ENCODE data around the gene GABRR3.

Gene GABRR3

DNA sequence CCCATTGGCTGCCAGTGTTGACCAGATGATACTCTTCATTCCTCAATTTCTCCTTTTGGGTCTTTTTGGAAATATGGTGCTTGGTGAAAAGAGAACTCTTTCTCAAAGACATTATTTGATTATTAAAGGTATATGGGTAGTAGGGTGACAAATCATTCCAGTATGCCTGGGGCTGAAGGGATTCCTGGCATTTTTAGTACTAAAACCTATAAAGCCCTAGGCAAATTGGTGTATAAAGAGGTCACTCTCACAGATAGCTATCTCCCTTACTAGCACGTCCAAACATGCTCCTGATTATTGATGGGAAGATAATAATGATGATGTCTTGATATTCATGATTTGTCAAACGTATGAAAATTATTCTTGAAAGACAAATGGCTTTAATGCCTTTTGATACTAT is 1.1 kb downstream of the GABRR3 start:
- Histone ChIP-seq H3K36me3 (replicated peaks) (no peaks in the 10 kb centered on the region), H3K4me3 (no peak overlapping the region), H3K27me3 (ENCODE audit: low read depth) (peaks cover 3% of the 10 kb centered on the region; the same call in 1 of the 2 replicates), H3K4me1 (peaks cover 46% of the 10 kb centered on the region), H3K9me3 (no peaks in the 10 kb centered on the region)
- no peak for DNase-seq (ENCODE audit: low spot score in 2 of 2)
- in situ Hi-C loops (cut with MboI; ENCODE audit: low sequenced_read_pairs): no loop called here

DNA sequence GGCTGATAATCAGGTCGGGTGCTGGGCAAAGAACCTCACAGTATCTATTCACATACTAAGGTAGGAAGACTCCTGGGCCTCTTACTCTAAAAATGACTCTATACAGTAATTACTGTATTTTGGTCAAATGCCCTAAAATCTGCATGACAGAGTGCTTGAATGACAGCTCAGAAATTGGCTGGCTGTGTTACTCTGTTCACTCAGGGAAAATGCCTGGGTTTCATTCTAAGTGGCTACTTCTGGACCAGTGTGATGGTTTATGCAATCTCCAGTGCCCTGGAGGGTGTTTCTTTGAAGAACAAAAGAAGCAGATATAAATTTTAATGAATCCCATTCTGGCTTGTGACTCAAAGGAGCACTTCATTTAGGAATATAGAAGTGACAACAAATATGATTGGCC is 2.2 kb downstream of the GABRR3 start:
- in situ Hi-C loops (cut with MboI; ENCODE audit: low sequenced_read_pairs): no loop called here
- Histone ChIP-seq H3K4me3 (no peak overlapping the region), H3K36me3 (replicated peaks) (no peaks in the 10 kb centered on the region), H3K27me3 (ENCODE audit: low read depth) (no peaks in the 10 kb centered on the region), H3K4me1 (peaks cover 43% of the 10 kb centered on the region), H3K9me3 (no peaks in the 10 kb centered on the region)
- peak; percentile 69 to 91 for DNase-seq (ENCODE audit: low spot score in 2 of 2)

- no peaks in the 10 kb centered on the region for H3K36me3 ChIP-seq (replicated peaks)
- H3K4me1 ChIP-seq: peaks cover 40% of the 10 kb centered on the region
- in situ Hi-C loops (cut with MboI; ENCODE audit: low sequenced_read_pairs): no loop called here
- no peaks in the 10 kb centered on the region for H3K9me3 ChIP-seq
- H3K4me3 ChIP-seq: no peak overlapping the region
- peak; percentile 29 to 80 for DNase-seq (ENCODE audit: low spot score in 2 of 2)
- no peaks in the 10 kb centered on the region for H3K27me3 ChIP-seq (ENCODE audit: low read depth)
Observed at GRCh38 chr3:98032265-98032664, 2.9 kb downstream of the GABRR3 start.

DNA sequence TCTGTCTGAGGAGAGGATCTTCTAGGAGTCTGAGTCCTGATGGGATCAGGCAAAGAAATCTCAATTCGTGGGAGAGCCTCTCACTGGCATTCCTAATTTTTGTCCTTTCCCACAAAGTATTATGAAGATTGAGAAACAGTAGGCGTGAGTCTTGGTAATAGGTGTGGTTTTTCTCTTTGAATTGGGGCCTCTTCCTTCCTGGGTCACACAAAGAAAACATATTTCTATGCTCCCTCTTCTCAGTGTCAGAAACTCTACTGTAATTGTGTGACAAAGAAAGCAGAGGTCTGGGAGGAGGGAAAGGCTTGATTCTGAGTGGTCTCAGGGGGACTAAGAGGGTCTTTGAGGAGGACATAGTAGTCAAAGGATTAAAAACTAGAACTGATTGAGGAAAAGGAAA is 6.0 kb downstream of the GABRR3 start:
- Histone ChIP-seq H3K9me3 (no peaks in the 10 kb centered on the region), H3K4me3 (no peak overlapping the region)
- in situ Hi-C loops (cut with MboI; ENCODE audit: low sequenced_read_pairs): loop anchor here (5.0 kb wide), 1 partner anchor 237 kb away; no protein-coding TSS in a partner anchor

GRCh38 chr3:98027085-98027446 is 8.0 kb downstream of the GABRR3 start:
- no peaks in the 10 kb centered on the region for H3K36me3 ChIP-seq (replicated peaks)
- H3K4me1 ChIP-seq: peaks cover 5% of the 10 kb centered on the region
- H3K4me3 ChIP-seq: no peak overlapping the region
- H3K9me3 ChIP-seq: no peaks in the 10 kb centered on the region
- no peak for DNase-seq (ENCODE audit: low spot score in 2 of 2)
- no peaks in the 10 kb centered on the region for H3K27me3 ChIP-seq (ENCODE audit: low read depth)
- in situ Hi-C loops (cut with MboI; ENCODE audit: low sequenced_read_pairs): loop anchor here (5.0 kb wide), 1 partner anchor 235 kb away; no protein-coding TSS in a partner anchor

More for the DNA sequence above, 6.0 kb downstream of the GABRR3 start:
- Histone ChIP-seq H3K36me3 (replicated peaks) (no peaks in the 10 kb centered on the region), H3K27me3 (ENCODE audit: low read depth) (no peaks in the 10 kb centered on the region), H3K4me1 (peaks cover 21% of the 10 kb centered on the region)
- no peak for DNase-seq (ENCODE audit: low spot score in 2 of 2)

DNA sequence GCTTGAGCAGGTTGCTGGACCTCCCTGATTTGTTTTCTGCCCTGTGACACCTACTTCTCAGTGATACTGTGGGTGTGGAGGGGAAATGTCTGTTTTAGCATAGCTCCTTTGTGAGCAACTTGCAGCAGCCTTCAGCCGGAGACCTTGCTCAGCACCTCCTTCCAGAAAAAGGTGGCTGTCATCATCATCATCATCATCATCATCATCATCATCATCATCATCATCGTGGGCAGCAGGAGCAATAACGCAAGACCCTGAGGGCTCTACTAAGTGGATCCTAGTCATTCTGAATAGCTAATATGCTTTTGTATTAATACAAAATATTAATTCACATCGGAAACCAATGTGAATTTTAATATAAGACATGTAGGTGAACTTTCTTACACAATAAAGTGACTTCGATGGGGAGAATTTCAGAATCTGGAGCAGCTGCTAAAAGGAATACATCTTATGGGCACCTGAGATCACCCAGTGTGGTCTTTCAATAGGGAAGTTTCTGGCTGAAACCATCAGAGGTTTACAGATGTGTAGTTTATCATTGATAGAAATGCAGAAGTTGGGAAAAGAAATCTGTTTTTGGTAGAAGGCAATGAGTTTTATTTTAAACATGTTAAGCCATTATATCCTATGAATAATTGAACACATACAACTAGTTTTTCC is 8.6 kb downstream of the GABRR3 start:
- H3K27me3 ChIP-seq (ENCODE audit: low read depth): no peaks in the 10 kb centered on the region
- no peaks in the 10 kb centered on the region for H3K36me3 ChIP-seq (replicated peaks)
- in situ Hi-C loops (cut with MboI; ENCODE audit: low sequenced_read_pairs): loop anchor here (5.0 kb wide), 1 partner anchor 234 kb away; no protein-coding TSS in a partner anchor
- no peaks in the 10 kb centered on the region for H3K4me1 ChIP-seq
- H3K9me3 ChIP-seq: no peaks in the 10 kb centered on the region
- no peak for DNase-seq (ENCODE audit: low spot score in 2 of 2)
- no peak overlapping the region for H3K4me3 ChIP-seq

- in situ Hi-C loops (cut with MboI; ENCODE audit: low sequenced_read_pairs): loop anchor here (5.0 kb wide), 1 partner anchor 233 kb away; no protein-coding TSS in a partner anchor
- Histone ChIP-seq H3K4me1 (no peaks in the 10 kb centered on the region), H3K27me3 (ENCODE audit: low read depth) (no peaks in the 10 kb centered on the region), H3K36me3 (replicated peaks) (no peaks in the 10 kb centered on the region), H3K9me3 (no peaks in the 10 kb centered on the region), H3K4me3 (no peak overlapping the region)
- DNase-seq (ENCODE audit: low spot score in 2 of 2): no peak
Observed at GRCh38 chr3:98025392-98025945, 9.6 kb downstream of the GABRR3 start.

DNA sequence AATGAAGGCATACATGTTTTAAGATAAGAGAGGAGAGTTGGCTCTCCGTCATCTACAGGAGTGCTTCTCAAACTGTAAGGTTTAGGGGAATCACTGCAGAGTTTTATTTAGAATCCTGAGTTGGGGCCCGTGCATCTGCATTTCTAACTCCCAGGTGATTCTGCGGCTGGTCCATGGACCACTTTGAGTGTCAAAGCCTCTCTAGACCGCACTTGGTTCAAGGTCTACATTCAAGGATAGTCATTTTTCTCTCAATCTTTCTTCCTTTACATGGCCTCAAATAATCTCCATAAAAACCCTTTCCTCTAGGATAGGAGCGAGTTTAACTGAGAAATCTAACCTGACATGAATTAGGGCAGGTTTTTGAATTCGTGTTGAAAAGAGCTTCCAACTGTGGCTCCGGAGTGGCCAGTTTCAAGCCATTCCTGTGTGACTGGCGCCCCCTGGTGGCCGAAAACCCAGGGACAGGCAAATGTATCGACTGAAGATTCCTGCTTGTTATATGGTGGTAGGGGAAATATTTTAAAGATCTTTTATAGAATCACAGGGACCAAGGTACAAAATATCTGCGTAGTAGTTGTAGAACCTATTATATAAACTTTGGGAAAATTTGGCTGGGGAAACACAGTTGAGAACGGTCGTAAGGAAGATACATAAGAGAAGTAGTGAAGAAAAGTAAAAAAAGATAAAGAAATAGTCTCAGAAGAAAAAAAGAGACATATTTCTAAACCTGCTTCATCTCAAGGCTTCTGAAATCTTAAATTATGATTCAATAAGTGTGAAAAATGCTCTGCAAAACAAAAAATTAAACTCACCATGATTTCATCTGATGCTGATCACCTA is 11.9 kb downstream of the GABRR3 start:
- in situ Hi-C loops (cut with MboI; ENCODE audit: low sequenced_read_pairs): no loop called here
- Histone ChIP-seq H3K4me1 (no peaks in the 10 kb centered on the region), H3K27me3 (ENCODE audit: low read depth) (no peaks in the 10 kb centered on the region), H3K4me3 (no peak overlapping the region), H3K36me3 (replicated peaks) (no peaks in the 10 kb centered on the region), H3K9me3 (no peaks in the 10 kb centered on the region)
- DNase-seq (ENCODE audit: low spot score in 2 of 2): peak; percentile 70 to 96

GRCh38 chr3:98021830-98022560 is 13.1 kb downstream of the GABRR3 start:
- DNase-seq (ENCODE audit: low spot score in 2 of 2): peak in 1 of 2 experiments; percentile 15
- no peak overlapping the region for H3K4me3 ChIP-seq
- no peaks in the 10 kb centered on the region for H3K9me3 ChIP-seq
- no peaks in the 10 kb centered on the region for H3K36me3 ChIP-seq (replicated peaks)
- H3K27me3 ChIP-seq (ENCODE audit: low read depth): no peaks in the 10 kb centered on the region
- in situ Hi-C loops (cut with MboI; ENCODE audit: low sequenced_read_pairs): no loop called here
- H3K4me1 ChIP-seq: no peaks in the 10 kb centered on the region

DNA sequence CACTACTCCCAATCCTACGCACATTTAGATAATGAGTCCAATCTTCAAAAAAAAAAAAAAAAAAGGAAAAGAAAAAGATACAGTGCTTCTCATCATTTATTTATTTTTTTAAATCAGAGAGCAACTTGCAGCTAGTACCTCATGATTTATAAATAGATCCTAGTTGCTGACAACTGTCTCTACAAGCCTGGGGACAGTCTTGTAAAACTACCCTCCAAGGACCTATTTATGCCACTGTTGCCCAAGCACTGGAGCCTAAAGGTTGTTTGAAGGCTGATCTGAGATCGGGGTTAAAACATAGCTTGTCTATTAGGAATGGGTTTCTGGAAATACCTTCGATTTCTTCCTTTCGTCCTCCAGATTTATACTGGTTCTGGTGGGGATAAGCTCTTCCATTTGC is 14.7 kb downstream of the GABRR3 start:
- in situ Hi-C loops (cut with MboI; ENCODE audit: low sequenced_read_pairs): no loop called here
- no peaks in the 10 kb centered on the region for H3K36me3 ChIP-seq (replicated peaks)
- no peak for DNase-seq (ENCODE audit: low spot score in 2 of 2)
- H3K4me3 ChIP-seq: no peak overlapping the region
- H3K9me3 ChIP-seq: no peaks in the 10 kb centered on the region
- H3K4me1 ChIP-seq: no peaks in the 10 kb centered on the region
- no peaks in the 10 kb centered on the region for H3K27me3 ChIP-seq (ENCODE audit: low read depth)

GRCh38 chr3:98018301-98018700 is 16.8 kb downstream of the GABRR3 start:
- in situ Hi-C loops (cut with MboI; ENCODE audit: low sequenced_read_pairs): no loop called here
- no peaks in the 10 kb centered on the region for H3K36me3 ChIP-seq (replicated peaks)
- H3K27me3 ChIP-seq (ENCODE audit: low read depth): no peaks in the 10 kb centered on the region
- no peak for DNase-seq (ENCODE audit: low spot score in 2 of 2)
- peaks cover 12% of the 10 kb centered on the region for H3K4me1 ChIP-seq
- H3K4me3 ChIP-seq: no peak overlapping the region
- H3K9me3 ChIP-seq: no peaks in the 10 kb centered on the region

DNA sequence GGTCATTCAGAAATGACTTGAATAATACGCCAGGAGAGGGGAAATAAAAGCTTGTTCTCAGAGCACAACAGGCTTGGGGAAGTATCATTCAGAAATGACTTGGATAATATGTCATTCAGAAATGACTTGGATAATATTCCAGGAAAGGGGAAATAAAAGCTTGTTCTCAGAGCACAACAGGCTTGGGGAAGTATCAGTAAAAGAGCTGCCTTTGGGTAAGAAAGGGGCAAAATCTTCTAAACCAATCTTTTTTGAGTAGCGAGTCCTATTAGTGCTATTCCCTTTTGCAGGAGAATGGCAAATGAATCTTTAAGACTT is 20.9 kb downstream of the GABRR3 start:
- Histone ChIP-seq H3K9me3 (no peaks in the 10 kb centered on the region), H3K4me1 (peaks cover 15% of the 10 kb centered on the region), H3K27me3 (ENCODE audit: low read depth) (no peaks in the 10 kb centered on the region), H3K36me3 (replicated peaks) (no peaks in the 10 kb centered on the region), H3K4me3 (no peak overlapping the region)
- in situ Hi-C loops (cut with MboI; ENCODE audit: low sequenced_read_pairs): no loop called here
- DNase-seq (ENCODE audit: low spot score in 2 of 2): no peak

DNA sequence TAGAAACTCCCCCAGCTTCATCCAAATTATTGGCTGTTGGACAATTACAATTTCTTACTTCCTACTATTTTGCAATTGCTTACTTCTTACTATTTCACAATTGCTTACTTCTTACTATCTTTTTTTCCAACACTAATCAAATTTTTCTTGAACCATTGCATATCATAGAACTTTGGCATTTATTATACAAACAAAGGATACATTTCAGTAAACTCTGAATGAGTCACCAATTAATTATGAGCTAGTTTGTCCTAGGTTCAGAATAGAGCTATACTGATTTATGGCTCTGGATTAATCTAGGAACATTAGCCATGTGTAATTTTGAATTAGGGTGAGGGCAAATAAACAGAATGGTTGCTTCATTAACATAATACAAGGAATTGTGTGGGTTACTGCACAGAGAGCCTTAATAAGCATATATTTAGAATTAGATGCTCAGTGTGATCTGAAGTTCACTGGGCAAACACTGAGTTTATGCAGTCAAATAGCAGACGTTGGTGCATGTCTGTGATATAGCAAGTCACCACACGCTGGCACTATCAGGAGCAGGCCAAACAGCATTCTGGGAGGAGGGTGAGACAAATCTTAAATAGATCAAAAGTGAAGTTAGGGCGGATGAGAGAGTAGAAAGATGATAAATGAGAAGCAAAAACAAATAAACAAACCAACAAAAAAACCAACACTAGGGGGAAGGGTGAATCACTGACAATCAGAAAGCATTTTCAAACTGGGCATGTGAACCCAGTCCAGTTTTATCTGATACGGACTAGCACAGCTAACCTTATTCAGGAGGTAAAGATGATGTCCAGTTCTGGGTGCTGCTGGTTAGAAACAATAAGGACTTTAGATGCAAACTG is 21.5 kb downstream of the GABRR3 start:
- no peaks in the 10 kb centered on the region for H3K27me3 ChIP-seq (ENCODE audit: low read depth)
- DNase-seq (ENCODE audit: low spot score in 2 of 2): peak; percentile 38 to 70
- no peaks in the 10 kb centered on the region for H3K36me3 ChIP-seq (replicated peaks)
- no peaks in the 10 kb centered on the region for H3K9me3 ChIP-seq
- in situ Hi-C loops (cut with MboI; ENCODE audit: low sequenced_read_pairs): no loop called here
- peaks cover 15% of the 10 kb centered on the region for H3K4me1 ChIP-seq
- no peak overlapping the region for H3K4me3 ChIP-seq

Data from HAP-1 (cell line).